NCI-H1436 (cell line): ENCODE results near the gene PSMD9.

ENCODE experiments used
- DNase-seq: peaks from one replicate; lab custom pipeline; 2025; lab: John Stamatoyannopoulos, UW

Gene PSMD9

DNA sequence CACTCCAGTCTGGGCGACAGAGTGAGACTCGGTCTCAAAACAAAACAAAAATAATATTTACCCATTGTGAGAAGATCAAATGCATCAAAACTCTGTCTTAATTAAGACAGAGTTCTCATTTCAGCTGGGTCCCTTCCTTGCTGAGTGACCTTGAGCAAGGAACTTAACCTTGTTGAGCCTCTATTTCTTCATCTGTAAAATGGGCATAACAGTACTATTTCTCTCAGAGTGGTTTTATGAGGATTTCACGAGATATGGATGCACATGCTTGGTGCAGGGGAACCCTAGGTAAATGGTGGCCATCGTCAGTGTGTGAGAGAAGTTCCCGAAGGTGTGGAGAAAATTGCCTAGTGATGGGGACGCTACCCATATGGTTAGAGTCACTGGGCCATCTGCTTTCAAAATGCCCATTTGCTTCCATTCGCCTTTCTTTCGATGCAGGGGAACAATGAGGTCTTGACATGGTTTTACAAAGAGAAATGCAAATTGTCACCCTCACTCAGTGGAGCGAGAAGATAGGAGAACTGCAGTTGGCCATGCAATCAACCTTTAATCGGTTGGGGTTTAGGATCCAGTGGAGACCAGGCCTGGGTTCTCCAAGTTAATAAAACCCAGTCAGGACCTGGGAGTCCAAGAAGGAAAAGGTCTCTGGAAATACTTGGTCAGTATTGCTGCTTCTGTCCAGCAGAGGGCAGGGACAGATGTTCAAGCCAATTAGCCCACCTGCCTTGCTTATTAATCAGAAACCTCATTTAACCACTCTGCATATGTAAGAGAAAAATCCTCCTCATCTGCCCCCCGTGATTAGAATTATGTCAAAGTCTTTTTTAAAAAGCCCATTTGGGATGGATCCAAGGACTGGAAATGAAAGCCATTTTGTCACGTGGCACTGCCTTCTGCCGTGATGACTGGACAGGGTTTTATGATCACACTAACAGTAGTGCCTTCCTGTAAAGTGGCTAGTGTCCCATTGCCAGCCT lies 67.0 kb downstream of the PSMD9 start:
- no peak for DNase-seq

DNA sequence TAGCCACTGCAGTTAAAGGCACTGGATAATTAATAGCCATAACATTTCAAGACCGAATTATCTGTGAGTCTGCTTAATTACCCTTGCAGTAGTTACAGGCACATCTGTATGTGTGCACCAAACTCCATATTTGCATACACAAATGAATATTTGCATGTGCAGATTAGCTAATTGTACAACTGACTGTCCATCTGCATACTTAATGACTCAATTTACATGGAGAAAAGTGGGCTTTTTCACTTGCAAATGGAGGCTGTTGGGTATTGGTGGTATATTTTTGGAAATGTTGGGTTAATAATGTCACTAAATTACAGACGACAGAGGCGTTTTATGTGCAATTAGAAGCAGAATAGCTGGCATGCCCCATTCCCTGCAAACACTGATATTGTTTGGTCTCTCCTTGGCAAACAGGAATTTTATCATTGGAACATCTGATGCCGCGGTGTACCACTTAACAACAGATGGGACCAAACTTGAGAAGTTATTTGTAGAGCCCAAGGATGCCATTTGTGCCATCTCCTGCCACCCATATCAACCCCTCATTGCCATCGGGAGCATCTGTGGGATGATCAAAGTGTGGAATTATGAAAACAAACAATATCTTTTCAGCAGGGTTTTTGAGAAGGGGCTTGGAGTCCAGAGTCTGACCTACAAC lies 69.4 kb downstream of the PSMD9 start:
- DNase-seq = no peak

DNA sequence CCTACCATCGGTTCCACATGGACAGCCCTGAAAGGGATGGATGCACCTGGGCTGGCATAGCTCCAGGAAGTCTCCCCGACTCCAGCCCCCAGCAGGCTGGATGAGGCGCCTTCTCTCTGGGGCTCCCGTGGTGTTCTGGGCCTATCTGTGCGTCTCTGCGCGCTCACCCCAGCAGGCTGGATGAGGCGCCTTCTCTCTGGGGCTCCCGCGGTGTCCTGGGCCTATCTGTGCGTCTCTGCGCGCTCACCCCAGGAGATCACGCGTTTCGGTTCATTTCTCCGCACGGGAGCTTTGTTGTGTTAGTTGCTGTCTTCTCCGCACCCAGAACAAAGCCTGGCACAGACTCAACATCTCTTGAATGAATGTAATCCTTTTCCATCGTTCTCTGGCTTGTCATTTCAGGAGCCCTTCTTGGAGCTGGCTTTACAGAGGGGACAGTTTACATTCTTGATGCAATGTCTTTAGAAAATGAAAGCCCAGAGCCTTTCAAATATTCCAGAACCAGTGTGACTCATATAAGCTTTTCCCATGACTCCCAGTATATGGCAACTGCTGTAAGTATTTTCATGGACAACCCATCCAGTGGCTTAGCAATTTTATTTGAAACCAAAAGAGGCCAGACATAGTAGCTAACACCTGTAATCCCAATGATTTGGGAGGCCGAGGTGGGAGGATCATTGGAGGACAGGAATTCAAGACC lies 70.1 kb downstream of the PSMD9 start:
- DNase-seq = no peak

DNA sequence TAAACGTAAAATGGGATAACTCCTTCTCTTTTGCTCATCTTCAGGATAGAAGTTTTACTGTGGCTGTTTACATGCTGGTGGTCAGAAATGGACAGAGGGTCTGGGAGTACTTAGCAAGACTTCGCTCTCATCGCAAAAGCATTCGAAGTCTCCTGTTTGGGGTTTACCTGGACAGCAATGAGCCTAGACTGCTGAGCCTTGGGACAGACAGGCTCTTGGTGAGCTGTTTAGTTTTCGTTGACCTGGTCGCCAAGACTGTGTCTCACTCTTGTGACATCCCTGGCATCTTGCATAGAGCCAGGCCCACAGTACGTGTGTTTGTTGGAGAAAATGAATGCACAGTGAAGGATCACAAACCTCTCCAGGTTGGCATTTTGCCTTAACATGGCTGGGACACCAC lies 72.0 kb downstream of the PSMD9 start:
- DNase-seq = no peak

DNA sequence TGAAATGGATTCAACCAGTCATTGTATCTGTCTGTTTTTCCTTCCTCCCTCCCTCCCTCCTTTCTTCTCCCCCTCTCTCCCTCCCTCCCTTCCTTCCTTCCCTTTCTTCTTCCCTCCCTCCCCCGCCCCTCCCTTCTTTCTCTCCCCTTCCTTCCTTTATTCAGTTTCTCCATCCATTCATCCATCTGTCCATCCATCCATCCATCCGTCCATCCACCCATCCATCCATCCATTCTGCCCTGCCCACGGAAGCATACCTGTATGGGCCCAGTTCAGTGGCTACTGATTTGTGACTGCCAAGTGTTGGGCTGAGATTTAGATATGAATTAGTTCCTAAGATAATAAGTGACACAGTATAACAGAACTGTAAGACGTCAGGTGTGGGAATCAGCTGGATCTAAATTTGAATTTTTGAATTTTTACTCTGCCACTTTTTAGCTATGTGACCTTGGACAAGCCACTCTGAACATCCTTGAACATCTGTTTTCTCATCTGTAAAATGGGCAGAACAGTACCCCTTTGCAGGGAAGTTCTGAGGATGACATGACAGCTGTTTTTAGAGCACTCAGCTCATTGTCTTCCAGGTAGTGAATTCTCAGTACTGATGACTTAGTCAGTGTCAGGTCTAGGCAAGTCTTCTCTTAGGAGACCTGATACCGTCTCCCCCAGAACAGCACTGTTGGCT lies 72.7 kb downstream of the PSMD9 start:
- no peak for DNase-seq

DNA sequence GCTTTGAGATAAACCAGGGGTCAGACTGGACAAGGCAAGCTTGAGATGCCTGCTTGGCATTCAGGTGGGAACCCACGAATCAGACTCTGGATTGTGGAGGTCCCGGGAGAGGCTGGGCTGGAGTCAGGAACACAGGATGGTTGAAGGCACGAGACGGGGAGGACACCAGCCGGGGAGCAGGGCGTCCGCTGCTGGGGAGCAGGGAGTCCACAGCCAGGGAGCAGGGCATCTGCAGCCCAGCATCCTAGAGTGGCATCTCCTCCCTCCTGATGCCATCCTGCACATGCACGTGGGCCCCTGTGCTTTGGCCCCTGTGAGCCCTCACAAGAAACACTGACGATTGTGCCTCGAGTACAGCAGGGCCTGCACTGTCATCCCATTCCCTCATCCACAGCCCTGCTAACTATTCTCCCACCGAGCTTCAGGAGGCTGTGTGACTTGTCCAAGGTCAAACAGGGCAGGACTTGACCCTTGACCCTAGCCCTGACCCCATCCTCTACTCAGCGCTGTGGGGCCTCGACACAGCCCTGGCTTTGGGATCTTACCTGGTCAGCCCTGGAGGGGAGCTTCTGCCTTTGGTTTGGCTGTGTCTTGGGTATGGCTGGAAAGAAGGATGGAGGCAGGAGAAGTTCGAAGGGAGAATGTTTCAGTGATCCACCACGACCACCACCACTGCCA lies 74.9 kb downstream of the PSMD9 start:
- no peak for DNase-seq

DNA sequence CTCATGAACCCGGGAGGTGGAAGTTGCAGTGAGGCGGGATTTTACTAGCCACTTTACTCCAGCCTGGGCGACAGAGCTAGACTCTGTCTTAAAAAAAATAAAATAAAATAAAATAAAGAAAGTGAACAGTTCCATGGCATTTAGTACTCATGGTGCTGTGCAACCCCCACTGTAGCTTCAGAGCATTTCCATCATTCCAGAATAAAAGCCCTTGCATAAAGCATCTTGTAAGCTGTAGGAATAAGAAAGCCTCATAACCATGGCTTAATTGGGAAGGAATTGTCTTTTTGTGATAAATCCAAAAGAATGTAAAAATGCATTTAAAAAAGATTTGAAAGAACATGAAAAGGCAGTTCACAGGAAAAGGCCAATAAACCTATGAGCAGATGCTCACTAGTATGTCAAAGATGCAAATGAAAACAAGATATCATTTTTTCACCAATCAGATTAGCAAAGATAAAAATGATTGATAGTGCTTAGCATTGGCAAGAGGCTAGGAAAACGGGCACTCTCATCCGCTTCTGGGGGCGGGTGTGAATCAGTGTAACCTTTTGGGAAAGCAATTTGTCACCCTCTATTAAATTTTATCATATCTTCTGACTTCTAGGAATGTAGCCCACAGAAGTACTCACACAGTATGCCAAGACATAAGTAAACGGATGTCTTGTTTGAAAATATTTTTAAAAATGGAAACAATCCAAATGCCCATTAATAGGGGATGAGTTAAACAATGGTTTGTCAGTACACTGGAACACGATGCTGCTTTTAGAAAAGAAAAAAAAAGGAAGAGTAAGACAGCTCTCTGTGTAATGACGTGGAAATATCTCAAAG lies 76.4 kb downstream of the PSMD9 start:
- DNase-seq = no peak

DNA sequence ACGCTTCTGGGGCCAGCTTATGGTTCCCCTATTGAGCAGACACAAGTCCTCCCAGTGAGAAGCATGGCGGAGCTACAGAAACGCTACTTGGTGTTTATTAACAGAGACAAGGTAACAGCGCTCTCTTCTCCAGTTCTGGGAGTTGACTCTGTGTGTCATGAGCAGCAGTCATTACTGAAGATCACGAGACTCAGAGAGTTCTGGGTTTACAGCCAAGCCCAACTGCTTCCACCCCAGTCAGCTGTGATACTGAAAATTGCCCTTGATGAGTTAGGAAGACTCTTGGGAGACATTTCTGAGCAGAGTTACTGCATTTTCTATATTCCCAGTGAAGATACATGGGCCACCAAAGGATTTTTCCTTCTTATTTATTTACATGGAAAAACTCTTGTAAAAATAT lies 78.4 kb downstream of the PSMD9 start:
- DNase-seq = no peak
